Cardiac muscle cell (in vitro differentiated cells and primary cell): Measurements from ENCODE around the gene MRPL9. TPM values are rescaled to one million over a fixed set of nuclear protein-coding genes. Genes with fewer than 3 reads are reported as not detected.
A peak's percentile ranks its signal among the peaks of the same experiment; 100 is the strongest.

Experiments
- DNase-seq, 2 donors: peaks; one replicate each; pipeline versions ENCODE4 v3.0.0 to v3.0.0-alpha.2; 2010 to 2017; ENCODE audit warnings: low read depth in 1 of 2, low spot score in 1 of 2
- H3K27ac ChIP-seq: fragments of 200-600 bp; sonication (generic); 2 replicates; pipeline ENCODE4 v1.5.1; 2016
- H3K27me3 ChIP-seq: fragments of 200-600 bp; sonication (generic); 2 replicates; pipeline ENCODE4 v1.6.0; 2016; ENCODE audit warnings: control low read depth
- H3K36me3 ChIP-seq: fragments of 200-600 bp; sonication (generic); 2 replicates; pipeline ENCODE4 v1.5.1; 2016; ENCODE audit warnings: control low read depth
- H3K4me1 ChIP-seq: fragments of 200-600 bp; sonication (generic); 2 replicates; pipeline ENCODE4 v1.8.1; 2017; ENCODE audit warnings: low read depth, mild to moderate bottlenecking, mixed run types
- H3K4me3 ChIP-seq: fragments of 200-600 bp; sonication (generic); 2 replicates; pipeline ENCODE4 v1.5.1; 2016; ENCODE audit warnings: mild to moderate bottlenecking
- H3K9me3 ChIP-seq: fragments of 200-600 bp; sonication (generic); 2 replicates; pipeline ENCODE4 v1.5.1; 2017; ENCODE audit warnings: low read depth, mild to moderate bottlenecking, control low read depth
- polyA plus RNA-seq: library from polyadenylated mRNA; unstranded; fragments of >200 nt; fragmentation: Nextera tagmentation; extraction: Ambion mirVana; gene quantifications from 2 replicates; pipeline ENCODE4 v1.2.1, GENCODE V29; 2016
- total RNA-seq: library from RNA; depleted of rRNA; stranded (reverse); fragments of >200 nt; gene quantifications from 2 replicates; pipeline ENCODE4 v1.2.3, GENCODE V29; 2016
- TF ChIP-seq, protein P1 (sequence below): IDR thresholded peaks from 2 replicates; pipeline ENCODE4 v1.5.1; 2012; ENCODE audit warnings: low read depth, mild to moderate bottlenecking, low read length

Gene MRPL9
- total and polyA plus RNA-seq, 2 experiments from 2014 or later, result 103 to 107 TPM

DNA sequence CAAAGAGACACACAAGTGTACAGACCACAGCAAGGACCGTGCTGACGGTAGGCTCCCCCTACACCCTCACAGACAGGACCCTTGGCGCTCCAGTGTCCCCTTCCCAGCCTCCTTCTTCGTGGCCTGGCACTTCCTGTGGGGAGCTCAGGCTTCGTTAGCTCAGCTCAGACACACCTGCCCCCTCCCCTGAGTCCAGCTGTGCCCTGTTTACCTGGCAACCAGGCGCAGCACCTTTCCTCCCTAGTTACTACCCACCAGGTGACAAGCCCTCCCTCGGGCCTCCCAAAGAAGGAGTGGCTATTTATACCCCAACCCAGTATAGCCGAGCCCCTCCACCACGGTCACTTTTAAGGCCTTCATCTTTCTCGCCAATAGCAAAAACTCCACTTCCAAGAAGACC lies 51.3 kb downstream of the MRPL9 start:
- H3K27ac ChIP-seq, result no peak overlapping the region

DNA sequence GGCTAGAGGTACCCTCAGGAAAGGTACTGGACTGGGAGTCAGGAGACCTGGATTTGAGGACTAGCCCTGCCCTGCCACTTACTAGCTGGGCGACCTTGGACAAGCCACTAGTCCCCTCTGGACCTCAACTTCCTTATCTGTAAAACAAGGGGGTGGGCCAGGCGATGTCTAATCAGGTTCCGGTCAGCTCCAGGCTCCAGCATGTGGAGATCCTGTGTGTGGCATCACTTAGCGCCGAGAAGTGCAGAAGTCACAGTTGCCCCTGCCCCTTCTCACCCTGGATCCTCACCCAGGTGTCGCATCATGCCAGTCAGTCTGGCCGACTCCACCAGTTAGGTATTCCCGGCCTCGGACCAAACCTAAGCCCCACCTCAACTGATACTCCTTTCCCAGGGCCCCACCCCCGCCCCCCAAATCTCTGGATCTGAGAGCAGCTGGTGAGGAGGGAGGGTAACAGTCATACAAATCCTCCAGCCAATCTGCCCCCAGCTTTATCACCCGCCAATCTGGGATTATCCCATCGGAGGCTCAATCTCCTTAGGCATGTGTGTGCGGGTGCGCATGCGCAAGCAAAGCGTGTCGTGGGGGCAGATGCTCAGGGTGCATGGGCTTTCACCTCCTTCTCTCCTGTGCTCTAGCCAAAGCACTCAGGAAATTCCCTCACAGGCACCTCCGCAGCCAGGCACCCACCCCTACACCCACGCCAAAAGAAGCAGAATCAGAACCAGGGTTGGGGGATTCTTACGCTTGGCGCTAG lies 52.1 kb downstream of the MRPL9 start:
- no peak for DNase-seq
- Histone ChIP-seq H3K36me3 (no peaks in the 10 kb centered on the region), H3K4me1 (no peaks in the 10 kb centered on the region), H3K27ac (no peak overlapping the region), H3K9me3 (no peaks in the 10 kb centered on the region), H3K27me3 (no peaks in the 10 kb centered on the region), H3K4me3 (no peak overlapping the region)
- TF ChIP-seq, protein P1, sequence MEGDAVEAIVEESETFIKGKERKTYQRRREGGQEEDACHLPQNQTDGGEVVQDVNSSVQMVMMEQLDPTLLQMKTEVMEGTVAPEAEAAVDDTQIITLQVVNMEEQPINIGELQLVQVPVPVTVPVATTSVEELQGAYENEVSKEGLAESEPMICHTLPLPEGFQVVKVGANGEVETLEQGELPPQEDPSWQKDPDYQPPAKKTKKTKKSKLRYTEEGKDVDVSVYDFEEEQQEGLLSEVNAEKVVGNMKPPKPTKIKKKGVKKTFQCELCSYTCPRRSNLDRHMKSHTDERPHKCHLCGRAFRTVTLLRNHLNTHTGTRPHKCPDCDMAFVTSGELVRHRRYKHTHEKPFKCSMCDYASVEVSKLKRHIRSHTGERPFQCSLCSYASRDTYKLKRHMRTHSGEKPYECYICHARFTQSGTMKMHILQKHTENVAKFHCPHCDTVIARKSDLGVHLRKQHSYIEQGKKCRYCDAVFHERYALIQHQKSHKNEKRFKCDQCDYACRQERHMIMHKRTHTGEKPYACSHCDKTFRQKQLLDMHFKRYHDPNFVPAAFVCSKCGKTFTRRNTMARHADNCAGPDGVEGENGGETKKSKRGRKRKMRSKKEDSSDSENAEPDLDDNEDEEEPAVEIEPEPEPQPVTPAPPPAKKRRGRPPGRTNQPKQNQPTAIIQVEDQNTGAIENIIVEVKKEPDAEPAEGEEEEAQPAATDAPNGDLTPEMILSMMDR, result no peak

More for the DNA sequence above, 51.3 kb downstream of the MRPL9 start:
- H3K36me3 ChIP-seq, result no peaks in the 10 kb centered on the region
- H3K9me3 ChIP-seq, result no peaks in the 10 kb centered on the region
- TF ChIP-seq, protein P1, result no peak
- no peaks in the 10 kb centered on the region for H3K4me1 ChIP-seq
- H3K27me3 ChIP-seq, result no peaks in the 10 kb centered on the region
- no peak for DNase-seq
- H3K4me3 ChIP-seq, result no peak overlapping the region

GRCh38 chr1:151710187-151710840 lies 53.0 kb downstream of the MRPL9 start:
- no peak overlapping the region for H3K27ac ChIP-seq
- TF ChIP-seq, protein P1, result no peak
- no peaks in the 10 kb centered on the region for H3K4me1 ChIP-seq
- no peak overlapping the region for H3K4me3 ChIP-seq
- DNase-seq, result peak in 1 of 2 donors; percentile 62
- H3K9me3 ChIP-seq, result no peaks in the 10 kb centered on the region
- H3K36me3 ChIP-seq, result no peaks in the 10 kb centered on the region
- H3K27me3 ChIP-seq, result no peaks in the 10 kb centered on the region

Other genes starting within 250 kb of the MRPL9 start
- gene TUFT1, start 223.2 kb downstream of the MRPL9 start, total RNA-seq, result 7.0 TPM in 2 replicates
- 7.7 and 9.0 TPM in 2 replicates for gene TUFT1, start 223.2 kb downstream of the MRPL9 start, polyA plus RNA-seq
- 24.5 and 34.5 TPM in 2 replicates for gene SNX27, start 151.4 kb downstream of the MRPL9 start, total RNA-seq
- gene SNX27, start 151.4 kb downstream of the MRPL9 start, polyA plus RNA-seq, result 24.4 and 27.6 TPM in 2 replicates
- 0.14 and 0.42 TPM in 2 replicates for gene CELF3, start 46.7 kb downstream of the MRPL9 start, total RNA-seq
- not detected in 2 replicates for gene CELF3, start 46.7 kb downstream of the MRPL9 start, polyA plus RNA-seq
- not detected in 2 replicates for gene RIIAD1, start 42.0 kb downstream of the MRPL9 start, total RNA-seq
- 1.1 TPM in 1 of 2 replicates, not detected in the other for gene RIIAD1, start 42.0 kb downstream of the MRPL9 start, polyA plus RNA-seq
- 7.8 and 13.5 TPM in 2 replicates for gene TDRKH, start 27.0 kb upstream of the MRPL9 start, total RNA-seq
- 12.9 and 14.6 TPM in 2 replicates for gene TDRKH, start 27.0 kb upstream of the MRPL9 start, polyA plus RNA-seq
- gene LINGO4, start 41.9 kb upstream of the MRPL9 start, total RNA-seq, result not detected in 2 replicates
- not detected in 2 replicates for gene LINGO4, start 41.9 kb upstream of the MRPL9 start, polyA plus RNA-seq
- not detected in 2 replicates for gene RORC, start 68.3 kb upstream of the MRPL9 start, total RNA-seq
- not detected in 2 replicates for gene RORC, start 68.3 kb upstream of the MRPL9 start, polyA plus RNA-seq
- gene C2CD4D, start 76.3 kb upstream of the MRPL9 start, total RNA-seq, result not detected in 2 replicates
- 0.41 and 0.44 TPM in 2 replicates for gene C2CD4D, start 76.3 kb upstream of the MRPL9 start, polyA plus RNA-seq
- not detected in 2 replicates for gene THEM5, start 90.2 kb upstream of the MRPL9 start, total RNA-seq
- not detected in 2 replicates for gene THEM5, start 90.2 kb upstream of the MRPL9 start, polyA plus RNA-seq
- 26.8 and 37.5 TPM in 2 replicates for gene THEM4, start 146.0 kb upstream of the MRPL9 start, total RNA-seq
- gene THEM4, start 146.0 kb upstream of the MRPL9 start, polyA plus RNA-seq, result 42.6 and 61.9 TPM in 2 replicates
- 14.6 and 19.3 TPM in 2 replicates for gene S100A10, start 230.4 kb upstream of the MRPL9 start, total RNA-seq
- gene S100A10, start 230.4 kb upstream of the MRPL9 start, polyA plus RNA-seq, result 58.9 and 103 TPM in 2 replicates